ENCODE data around the gene IGSF6.

IGSF6 gene

GRCh38 chr16:21641916-21642315 is 10.5 kb downstream of the IGSF6 start:
- Histone ChIP-seq H3K4me1 (ENCODE audit: control insufficient read depth in 1 of 2, insufficient read depth in 2 of 2, low read length in 2 of 2) (no peaks in the 10 kb centered on the region), H3K79me1 (ENCODE audit: low read length) (no peaks in the 10 kb centered on the region), H3K4me2 (ENCODE audit: low read length) (no peak overlapping the region), H3K23ac (ENCODE audit: low read length) (no peak overlapping the region), H4K8ac (ENCODE audit: low read depth, low read length) (no peak overlapping the region), H3K18ac (ENCODE audit: low read length) (no peak overlapping the region), H3K27me3 (ENCODE audit: insufficient read depth, low read length) (no peaks in the 10 kb centered on the region), H3K9me3 (ENCODE audit: insufficient read depth, low read depth, low read length) (no peaks in the 10 kb centered on the region), H2BK120ac (ENCODE audit: insufficient read depth, low read length, poor library complexity) (no peak overlapping the region), H2BK12ac (ENCODE audit: low read length) (no peak overlapping the region), H2AFZ (ENCODE audit: insufficient read depth, low read length, poor library complexity) (no peak overlapping the region), H3K27ac (ENCODE audit: low read depth, low read length) (no peak overlapping the region), H4K91ac (ENCODE audit: low read depth, low read length) (no peak overlapping the region), H3K4ac (ENCODE audit: low read depth, low read length) (no peak overlapping the region), H3K36me3 (ENCODE audit: control insufficient read depth in 1 of 2, insufficient read depth in 2 of 2, low read length in 2 of 2) (peaks cover 0 to 4% of the 10 kb centered on the region in 2 experiments), H3K79me2 (ENCODE audit: control insufficient read depth, insufficient read depth, low read length, poor library complexity) (no peaks in the 10 kb centered on the region), H4K12ac (ENCODE audit: low read depth, low read length) (no peak overlapping the region), H3K14ac (ENCODE audit: low read length) (no peak overlapping the region), H3K4me3 (ENCODE audit: low read depth, low read length) (no peak overlapping the region), H3K9ac (ENCODE audit: low read length) (no peak overlapping the region), H2BK5ac (ENCODE audit: low read depth, low read length, poor library complexity) (no peak overlapping the region), H2AK5ac (ENCODE audit: low read length) (no peak overlapping the region)
- no peak for DNase-seq
- WGBS (ENCODE audit: extremely low coverage, insufficient coverage, insufficient read length) = no CpG with 5 or more reads among the region's 6 CpGs

GRCh38 chr16:21639493-21639892 is 12.9 kb downstream of the IGSF6 start:
- no peaks in the 10 kb centered on the region for H3K79me1 ChIP-seq (ENCODE audit: low read length)
- H3K27me3 ChIP-seq (ENCODE audit: insufficient read depth, low read length) = no peaks in the 10 kb centered on the region
- no peak overlapping the region for H2BK120ac ChIP-seq (ENCODE audit: insufficient read depth, low read length, poor library complexity)
- no peak overlapping the region for H3K14ac ChIP-seq (ENCODE audit: low read length)
- no peak overlapping the region for H4K8ac ChIP-seq (ENCODE audit: low read depth, low read length)
- no peak overlapping the region for H3K27ac ChIP-seq (ENCODE audit: low read depth, low read length)
- no peaks in the 10 kb centered on the region for H3K9me3 ChIP-seq (ENCODE audit: insufficient read depth, low read depth, low read length)
- no peak overlapping the region for H3K4me3 ChIP-seq (ENCODE audit: low read depth, low read length)
- no CpG with 5 or more reads among the region's 2 CpGs for WGBS (ENCODE audit: extremely low coverage, insufficient coverage, insufficient read length)
- no peak overlapping the region for H3K9ac ChIP-seq (ENCODE audit: low read length)
- no peaks in the 10 kb centered on the region for H3K79me2 ChIP-seq (ENCODE audit: control insufficient read depth, insufficient read depth, low read length, poor library complexity)
- H3K36me3 ChIP-seq (ENCODE audit: control insufficient read depth in 1 of 2, insufficient read depth in 2 of 2, low read length in 2 of 2) = peaks cover 0 to 4% of the 10 kb centered on the region in 2 experiments
- no peak overlapping the region for H2AK5ac ChIP-seq (ENCODE audit: low read length)
- no peaks in the 10 kb centered on the region for H3K4me1 ChIP-seq (ENCODE audit: control insufficient read depth in 1 of 2, insufficient read depth in 2 of 2, low read length in 2 of 2)
- H2AFZ ChIP-seq (ENCODE audit: insufficient read depth, low read length, poor library complexity) = no peak overlapping the region
- H3K4me2 ChIP-seq (ENCODE audit: low read length) = no peak overlapping the region
- no peak overlapping the region for H3K23ac ChIP-seq (ENCODE audit: low read length)
- no peak overlapping the region for H3K18ac ChIP-seq (ENCODE audit: low read length)
- no peak for DNase-seq
- H2BK5ac ChIP-seq (ENCODE audit: low read depth, low read length, poor library complexity) = no peak overlapping the region
- H4K12ac ChIP-seq (ENCODE audit: low read depth, low read length) = no peak overlapping the region
- no peak overlapping the region for H4K91ac ChIP-seq (ENCODE audit: low read depth, low read length)
- no peak overlapping the region for H3K4ac ChIP-seq (ENCODE audit: low read depth, low read length)
- H2BK12ac ChIP-seq (ENCODE audit: low read length) = no peak overlapping the region

- Histone ChIP-seq H3K36me3 (ENCODE audit: control insufficient read depth in 1 of 2, insufficient read depth in 2 of 2, low read length in 2 of 2) (peaks cover 2 to 4% of the 10 kb centered on the region in 2 experiments), H4K91ac (ENCODE audit: low read depth, low read length) (no peak overlapping the region), H4K8ac (ENCODE audit: low read depth, low read length) (no peak overlapping the region), H3K9ac (ENCODE audit: low read length) (no peak overlapping the region), H3K79me1 (ENCODE audit: low read length) (no peaks in the 10 kb centered on the region), H2AK5ac (ENCODE audit: low read length) (no peak overlapping the region), H2BK120ac (ENCODE audit: insufficient read depth, low read length, poor library complexity) (no peak overlapping the region), H3K14ac (ENCODE audit: low read length) (no peak overlapping the region), H3K4me3 (ENCODE audit: low read depth, low read length) (no peak overlapping the region), H3K27ac (ENCODE audit: low read depth, low read length) (no peak overlapping the region), H4K12ac (ENCODE audit: low read depth, low read length) (no peak overlapping the region), H3K4me1 (ENCODE audit: control insufficient read depth in 1 of 2, insufficient read depth in 2 of 2, low read length in 2 of 2) (no peaks in the 10 kb centered on the region), H3K9me3 (ENCODE audit: insufficient read depth, low read depth, low read length) (no peaks in the 10 kb centered on the region), H2BK12ac (ENCODE audit: low read length) (no peak overlapping the region), H3K18ac (ENCODE audit: low read length) (no peak overlapping the region), H3K4me2 (ENCODE audit: low read length) (no peak overlapping the region), H3K23ac (ENCODE audit: low read length) (no peak overlapping the region), H2AFZ (ENCODE audit: insufficient read depth, low read length, poor library complexity) (no peak overlapping the region), H2BK5ac (ENCODE audit: low read depth, low read length, poor library complexity) (no peak overlapping the region), H3K79me2 (ENCODE audit: control insufficient read depth, insufficient read depth, low read length, poor library complexity) (no peaks in the 10 kb centered on the region), H3K27me3 (ENCODE audit: insufficient read depth, low read length) (no peaks in the 10 kb centered on the region), H3K4ac (ENCODE audit: low read depth, low read length) (no peak overlapping the region)
- DNase-seq = no peak
- WGBS (ENCODE audit: extremely low coverage, insufficient coverage, insufficient read length) = no CpG with 5 or more reads among the region's 4 CpGs
Observed at GRCh38 chr16:21638573-21638975, 13.8 kb downstream of the IGSF6 start.

GRCh38 chr16:21637032-21637968 is 15.1 kb downstream of the IGSF6 start:
- Histone ChIP-seq H3K27ac (ENCODE audit: low read depth, low read length) (no peak overlapping the region), H4K12ac (ENCODE audit: low read depth, low read length) (no peak overlapping the region), H2AK5ac (ENCODE audit: low read length) (no peak overlapping the region), H3K23ac (ENCODE audit: low read length) (no peak overlapping the region), H2BK12ac (ENCODE audit: low read length) (no peak overlapping the region), H3K27me3 (ENCODE audit: insufficient read depth, low read length) (no peaks in the 10 kb centered on the region), H3K4me2 (ENCODE audit: low read length) (no peak overlapping the region), H2BK120ac (ENCODE audit: insufficient read depth, low read length, poor library complexity) (no peak overlapping the region), H3K4me3 (ENCODE audit: low read depth, low read length) (no peak overlapping the region), H3K79me2 (ENCODE audit: control insufficient read depth, insufficient read depth, low read length, poor library complexity) (no peaks in the 10 kb centered on the region), H3K18ac (ENCODE audit: low read length) (no peak overlapping the region), H3K9ac (ENCODE audit: low read length) (no peak overlapping the region), H2AFZ (ENCODE audit: insufficient read depth, low read length, poor library complexity) (no peak overlapping the region), H3K36me3 (ENCODE audit: control insufficient read depth in 1 of 2, insufficient read depth in 2 of 2, low read length in 2 of 2) (peaks cover 2 to 4% of the 10 kb centered on the region in 2 experiments), H3K4ac (ENCODE audit: low read depth, low read length) (no peak overlapping the region), H3K4me1 (ENCODE audit: control insufficient read depth in 1 of 2, insufficient read depth in 2 of 2, low read length in 2 of 2) (peaks cover 0 to 2% of the 10 kb centered on the region in 2 experiments), H2BK5ac (ENCODE audit: low read depth, low read length, poor library complexity) (no peak overlapping the region), H4K91ac (ENCODE audit: low read depth, low read length) (no peak overlapping the region), H3K9me3 (ENCODE audit: insufficient read depth, low read depth, low read length) (no peaks in the 10 kb centered on the region), H4K8ac (ENCODE audit: low read depth, low read length) (no peak overlapping the region), H3K14ac (ENCODE audit: low read length) (no peak overlapping the region), H3K79me1 (ENCODE audit: low read length) (no peaks in the 10 kb centered on the region)
- no CpG with 5 or more reads among the region's 37 CpGs for WGBS (ENCODE audit: extremely low coverage, insufficient coverage, insufficient read length)
- no peak for DNase-seq
